GM18858 (cell line): Measurements from ENCODE around the gene SRCIN1.

Experiments used
- ATAC-seq: cut with Tn5 transposase; IDR thresholded peaks from one replicate; pipeline ENCODE4 v1.9.1; 2021; ENCODE audit not compliant: unreplicated experiment

SRCIN1 gene

DNA sequence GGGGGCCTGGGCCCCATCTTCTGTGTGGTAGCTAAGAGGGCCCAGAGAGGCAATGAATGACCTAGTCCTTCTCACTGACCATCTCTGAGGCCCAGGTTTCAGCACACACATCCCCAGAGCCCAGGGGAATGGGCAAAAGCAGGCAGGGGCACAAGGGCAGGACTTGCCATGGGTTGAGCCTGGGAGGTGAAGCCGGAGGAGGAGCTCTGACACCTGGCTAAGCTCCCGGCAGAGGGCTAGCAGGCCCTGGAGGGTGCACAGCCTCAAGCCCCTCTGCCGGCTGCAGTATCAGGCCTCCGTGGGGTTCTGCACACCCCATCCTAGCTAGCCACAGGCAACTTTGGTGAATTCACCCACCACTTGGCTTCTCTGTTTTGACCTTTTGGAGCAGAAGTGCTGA is 5.3 kb downstream of the SRCIN1 start:
- ATAC-seq: no peak

- no peak for ATAC-seq
These were observed 6.3 kb downstream of the SRCIN1 start for GRCh38 chr17:38599398-38599856.

- no peak for ATAC-seq
These were observed 6.8 kb downstream of the SRCIN1 start for GRCh38 chr17:38598995-38599394.

GRCh38 chr17:38598536-38598935 is 7.2 kb downstream of the SRCIN1 start:
- no peak for ATAC-seq

DNA sequence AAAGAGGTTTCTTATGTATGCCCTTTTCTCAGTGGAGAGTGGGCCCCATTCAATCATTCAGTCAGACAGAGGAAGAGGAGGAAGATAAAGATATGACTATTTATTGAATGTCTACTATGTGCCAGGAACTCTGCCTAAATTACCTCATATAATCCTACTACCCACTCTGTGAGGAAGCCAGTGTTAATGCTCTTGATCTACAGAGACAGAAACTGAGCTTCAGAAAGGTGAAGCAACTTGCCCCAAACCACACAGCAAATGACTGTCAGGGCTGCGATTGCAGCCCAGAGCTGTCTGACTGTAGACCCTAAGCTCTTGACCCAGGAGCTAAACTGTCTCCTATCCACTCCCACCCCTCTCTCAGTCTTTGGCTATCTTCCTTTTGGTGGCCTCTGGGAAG is 8.4 kb downstream of the SRCIN1 start:
- ATAC-seq: no peak

GRCh38 chr17:38596651-38597050 is 9.1 kb downstream of the SRCIN1 start:
- no peak for ATAC-seq

- no peak for ATAC-seq
These were observed 9.9 kb downstream of the SRCIN1 start for GRCh38 chr17:38595892-38596291.

- ATAC-seq: no peak
These were observed 11.6 kb downstream of the SRCIN1 start for GRCh38 chr17:38594152-38594551.

DNA sequence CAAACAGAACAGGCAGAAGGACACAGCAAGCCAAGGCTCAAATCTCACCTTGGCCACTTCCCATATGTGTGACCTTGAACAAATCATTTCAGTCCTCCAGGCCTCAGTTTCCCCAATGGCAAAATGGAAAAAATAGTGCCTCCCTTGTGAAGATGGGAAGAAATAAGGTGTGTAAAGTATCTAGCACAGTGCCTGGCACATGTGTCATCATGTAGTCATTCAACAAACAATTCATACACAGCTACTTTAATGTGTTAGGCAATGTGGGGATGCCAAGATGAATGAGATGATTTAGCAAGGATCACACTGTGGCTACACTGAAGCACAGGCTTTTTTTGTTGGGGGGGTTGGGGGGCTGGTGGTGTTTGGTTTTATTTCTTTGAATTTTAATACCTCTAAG is 13.3 kb downstream of the SRCIN1 start:
- no peak for ATAC-seq

DNA sequence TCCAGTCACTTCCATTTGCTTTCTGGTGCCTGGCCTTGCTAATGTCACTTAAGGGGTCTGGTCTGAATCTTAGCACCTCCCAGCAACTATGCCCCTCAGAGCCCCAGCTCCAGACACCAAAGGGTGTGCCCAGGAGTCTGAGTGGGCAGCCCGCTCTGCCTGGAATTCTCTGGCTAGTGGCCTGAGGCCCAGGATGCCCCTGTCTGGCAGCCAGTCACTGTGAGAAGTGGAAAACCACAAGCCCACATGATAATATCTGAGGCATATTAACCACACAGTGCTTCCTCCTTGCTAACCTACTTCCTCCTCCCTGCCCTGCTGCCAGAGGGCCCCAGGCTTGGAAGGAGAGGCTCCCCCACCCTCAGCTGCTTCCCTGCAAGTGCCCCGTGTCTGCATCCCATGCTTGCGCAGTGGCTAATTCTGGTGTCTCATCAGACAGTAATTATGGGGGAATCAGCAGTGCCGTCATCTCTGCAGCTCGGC is 14.0 kb downstream of the SRCIN1 start:
- ATAC-seq: no peak

DNA sequence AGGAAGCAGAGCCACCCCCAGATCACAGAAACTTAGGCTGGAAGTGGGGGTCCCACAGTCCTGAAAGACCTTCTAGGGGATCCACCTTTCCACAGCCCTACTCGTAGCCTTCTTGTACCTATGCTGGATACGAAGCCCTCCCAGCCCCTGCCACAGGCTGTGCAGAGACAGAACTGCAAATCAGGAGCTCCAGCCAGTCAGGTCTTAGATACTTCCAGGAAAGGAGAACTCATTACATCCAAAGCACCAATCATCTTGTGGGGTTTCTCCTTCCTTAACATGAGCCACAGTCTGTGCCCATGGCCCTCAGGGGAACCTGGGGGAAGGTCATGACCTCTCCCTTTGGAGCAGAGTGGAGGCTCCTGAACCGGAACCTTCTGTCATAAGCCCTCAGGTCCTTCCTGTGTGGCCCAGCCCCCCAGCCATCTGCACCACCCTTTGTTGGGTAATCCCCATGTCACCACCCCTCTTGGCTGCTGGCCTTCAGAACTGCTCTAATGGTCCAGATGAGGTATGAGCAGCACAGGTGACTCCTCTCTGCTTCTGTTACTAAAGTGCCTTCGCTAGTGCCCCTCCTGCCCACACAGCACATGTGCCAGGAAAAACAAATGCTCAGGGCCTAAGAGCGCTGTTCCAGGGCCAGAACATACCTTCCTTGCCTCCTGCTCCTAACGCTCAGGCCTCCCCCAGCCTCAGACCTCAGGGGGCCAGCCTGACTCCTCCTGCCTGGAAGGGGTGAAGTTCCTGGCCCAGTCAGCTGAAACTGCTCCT is 14.6 kb downstream of the SRCIN1 start:
- ATAC-seq: no peak

DNA sequence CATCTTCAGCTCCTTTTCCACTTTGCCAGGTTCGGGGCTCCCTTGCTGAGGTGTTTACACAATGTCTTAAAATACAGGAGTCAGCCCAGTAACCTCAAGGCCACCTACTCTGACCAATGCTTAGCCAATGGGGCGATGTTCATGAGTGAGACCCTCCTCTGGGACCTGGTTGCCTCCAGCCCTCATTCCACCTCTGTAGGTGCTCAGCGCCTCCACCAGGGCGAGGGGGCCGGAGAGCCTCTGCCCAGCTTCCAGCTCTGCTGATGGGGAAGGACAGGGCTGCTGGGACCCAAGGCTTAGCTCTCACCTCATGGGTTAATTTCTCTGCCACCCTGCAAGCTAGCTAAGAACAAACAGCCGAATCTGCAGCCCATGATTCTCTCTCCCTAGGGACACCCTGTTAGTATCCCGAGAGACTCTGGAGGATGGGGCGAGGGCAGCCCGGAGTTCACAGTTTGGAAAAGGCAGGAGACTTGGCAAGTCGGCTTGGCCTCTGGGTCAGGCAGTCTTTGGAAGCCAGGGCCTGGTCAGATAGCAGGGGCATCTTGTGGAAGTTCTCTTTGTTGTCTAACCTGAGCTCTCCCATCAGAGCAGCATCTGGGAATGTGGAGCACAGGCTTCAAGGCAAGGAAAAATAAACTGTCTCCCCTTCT is 16.2 kb downstream of the SRCIN1 start:
- ATAC-seq: no peak

GRCh38 chr17:38588788-38589174 is 17.0 kb downstream of the SRCIN1 start:
- no peak for ATAC-seq

DNA sequence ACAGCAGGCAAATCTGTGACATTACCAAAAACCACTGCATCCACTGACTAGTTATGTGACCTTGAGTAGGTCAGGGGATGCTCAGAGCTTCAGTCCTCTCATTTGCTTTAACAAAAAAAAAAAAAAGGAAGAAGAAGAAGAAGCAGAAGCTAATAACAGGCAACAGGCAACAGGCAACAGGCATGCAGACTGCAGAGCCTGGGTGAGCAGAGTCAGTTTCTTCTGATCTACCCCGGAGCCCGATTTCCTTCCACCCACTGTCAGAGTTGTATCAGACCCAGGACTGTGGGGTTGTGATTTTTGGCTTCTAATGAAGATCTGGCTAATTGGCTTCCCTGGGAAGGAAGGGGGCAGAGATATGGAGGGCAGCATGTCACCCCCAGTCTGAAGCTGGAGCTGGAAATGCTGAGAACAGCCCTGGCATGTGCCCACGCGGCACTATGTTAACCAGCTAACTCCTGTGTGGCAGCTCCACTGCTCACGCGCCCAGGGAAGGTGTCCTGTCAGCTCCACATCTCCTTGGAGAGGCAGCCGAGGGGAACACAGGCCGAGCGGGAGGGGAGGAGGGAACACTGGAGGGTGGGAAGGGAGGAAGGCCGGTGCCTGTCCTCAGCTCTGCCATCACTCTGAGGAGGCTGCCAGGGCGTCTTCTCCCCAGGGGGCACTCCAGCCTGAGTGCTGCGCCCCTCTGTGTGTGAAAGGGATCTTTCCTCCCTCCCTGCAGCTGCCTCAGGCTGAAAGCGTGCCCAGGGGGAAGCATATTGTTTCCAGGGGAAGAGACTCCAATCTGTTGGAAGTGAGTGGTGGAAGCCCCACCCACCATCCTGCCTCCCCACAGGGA is 17.6 kb downstream of the SRCIN1 start:
- ATAC-seq: no peak

DNA sequence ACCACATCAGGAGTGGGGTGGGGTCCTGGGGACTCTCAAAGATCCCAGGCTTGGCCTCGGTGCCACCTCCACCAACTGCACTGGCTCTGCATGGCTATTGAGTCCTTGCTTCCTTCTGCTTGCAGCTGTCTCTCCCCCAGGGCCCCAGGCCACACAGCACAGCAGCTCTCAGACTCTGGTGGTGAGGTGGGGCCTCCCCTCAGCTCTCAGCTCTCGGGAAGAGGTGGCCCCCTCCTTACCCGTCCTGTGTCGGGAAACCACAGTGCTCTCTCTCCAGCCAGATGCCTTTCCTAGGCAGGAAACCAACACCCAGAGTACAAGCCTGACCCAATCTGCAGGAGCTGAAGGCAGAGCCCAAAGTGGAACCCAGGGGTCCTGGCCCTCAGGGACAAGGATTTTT is 18.5 kb downstream of the SRCIN1 start:
- no peak for ATAC-seq

DNA sequence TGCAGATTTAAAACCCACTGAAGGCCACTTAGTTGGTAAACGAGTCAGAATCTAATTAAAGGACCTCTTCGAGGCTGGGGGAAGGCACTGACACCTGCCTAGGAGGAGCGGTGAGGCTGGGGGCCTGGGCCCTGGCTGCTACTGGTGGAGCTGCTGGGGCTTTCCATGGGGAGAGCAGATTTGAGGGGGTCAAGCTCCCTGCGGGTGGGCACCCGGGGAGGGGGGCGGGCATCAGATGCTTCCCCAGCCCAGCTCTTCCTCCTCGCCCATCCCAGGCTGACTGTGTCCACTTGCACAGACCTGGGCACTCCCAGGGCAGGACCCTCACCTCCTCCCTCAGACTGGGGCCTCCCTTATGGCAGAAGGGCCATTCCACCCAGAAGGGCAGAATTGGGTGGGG is 19.0 kb downstream of the SRCIN1 start:
- ATAC-seq: no peak

- no peak for ATAC-seq
These were observed 19.7 kb downstream of the SRCIN1 start for GRCh38 chr17:38585918-38586529.

- no peak for ATAC-seq
These were observed 20.5 kb downstream of the SRCIN1 start for GRCh38 chr17:38585056-38585917.

GRCh38 chr17:38584350-38584925 is 21.3 kb downstream of the SRCIN1 start:
- ATAC-seq: no peak

DNA sequence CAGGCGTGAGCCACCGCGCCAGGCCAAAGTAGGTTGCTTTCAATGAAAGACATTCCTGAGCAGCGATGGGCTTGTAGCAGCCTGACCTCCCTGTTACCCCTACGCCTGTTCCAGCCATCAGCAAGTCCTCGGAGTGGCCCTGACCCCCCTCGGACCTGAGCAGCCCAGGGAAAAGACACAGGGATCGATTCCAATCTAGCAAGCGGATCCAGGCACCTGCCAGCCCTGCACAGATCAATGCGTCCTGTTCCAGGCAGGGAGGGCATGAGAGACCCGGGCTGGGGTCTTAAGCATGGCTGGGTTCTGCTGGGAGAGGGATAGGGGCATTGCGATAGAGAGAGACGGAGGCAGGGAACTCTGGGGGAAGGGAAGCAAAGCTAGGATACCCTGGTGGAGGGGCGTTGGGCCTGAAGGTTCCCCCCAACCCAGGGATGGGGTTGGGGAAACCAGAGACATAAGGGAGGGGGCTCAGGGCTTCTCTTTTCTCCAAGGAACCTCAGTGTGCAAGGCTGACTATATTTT is 21.9 kb downstream of the SRCIN1 start:
- no peak for ATAC-seq
